ENCODE data around the gene DQX1. TPM values are rescaled to one million over a fixed set of nuclear protein-coding genes. Genes with fewer than 3 reads are reported as not detected.

The DQX1 gene
- total RNA-seq, 4 donors from 2014 or later: 2.7 to 12.8 (median 6.4) TPM

DNA sequence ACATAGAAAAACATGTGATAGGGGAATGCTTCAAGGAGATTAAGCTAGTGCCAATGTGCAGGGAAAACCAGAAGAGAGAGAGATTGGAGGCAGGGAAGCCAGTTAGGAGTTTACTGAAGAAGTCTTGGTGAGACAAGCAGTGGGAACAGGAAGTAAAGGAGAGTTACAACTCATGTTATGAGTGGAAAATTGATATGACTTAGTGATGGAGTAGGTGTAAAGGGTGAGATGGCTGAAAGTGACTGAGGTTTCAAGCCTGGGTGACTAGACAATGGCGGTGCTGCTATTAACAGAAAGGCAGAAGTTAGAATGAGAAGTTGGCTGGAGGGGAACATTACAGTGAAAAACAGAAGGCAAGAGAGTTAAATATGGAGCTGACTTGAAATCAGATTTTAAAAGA, 45.0 kb upstream of the DQX1 start:
- TF ChIP-seq POLR2AphosphoS5 (IDR thresholded peaks at IDR 0.05): no peak
- no peak for TF ChIP-seq POLR2A (IDR thresholded peaks at IDR 0.05)
- TF ChIP-seq, protein P1, sequence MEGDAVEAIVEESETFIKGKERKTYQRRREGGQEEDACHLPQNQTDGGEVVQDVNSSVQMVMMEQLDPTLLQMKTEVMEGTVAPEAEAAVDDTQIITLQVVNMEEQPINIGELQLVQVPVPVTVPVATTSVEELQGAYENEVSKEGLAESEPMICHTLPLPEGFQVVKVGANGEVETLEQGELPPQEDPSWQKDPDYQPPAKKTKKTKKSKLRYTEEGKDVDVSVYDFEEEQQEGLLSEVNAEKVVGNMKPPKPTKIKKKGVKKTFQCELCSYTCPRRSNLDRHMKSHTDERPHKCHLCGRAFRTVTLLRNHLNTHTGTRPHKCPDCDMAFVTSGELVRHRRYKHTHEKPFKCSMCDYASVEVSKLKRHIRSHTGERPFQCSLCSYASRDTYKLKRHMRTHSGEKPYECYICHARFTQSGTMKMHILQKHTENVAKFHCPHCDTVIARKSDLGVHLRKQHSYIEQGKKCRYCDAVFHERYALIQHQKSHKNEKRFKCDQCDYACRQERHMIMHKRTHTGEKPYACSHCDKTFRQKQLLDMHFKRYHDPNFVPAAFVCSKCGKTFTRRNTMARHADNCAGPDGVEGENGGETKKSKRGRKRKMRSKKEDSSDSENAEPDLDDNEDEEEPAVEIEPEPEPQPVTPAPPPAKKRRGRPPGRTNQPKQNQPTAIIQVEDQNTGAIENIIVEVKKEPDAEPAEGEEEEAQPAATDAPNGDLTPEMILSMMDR (IDR thresholded peaks at IDR 0.05): no peak
- TF ChIP-seq EP300 (IDR thresholded peaks at IDR 0.05): no peak
- Histone ChIP-seq H3K36me3 (no peaks in the 10 kb centered on the region), H3K27me3 (no peaks in the 10 kb centered on the region), H3K4me3 (no peak overlapping the region), H3K27ac (no peak overlapping the region), H3K9me3 (no peaks in the 10 kb centered on the region), H3K4me1 (peaks cover 7% of the 10 kb centered on the region)
- 84% methylated on average over 1 of the region's 1 CpG for WGBS
- DNase-seq (ENCODE audit: low spot score in 2 of 2): no peak

- Histone ChIP-seq H3K27me3 (no peaks in the 10 kb centered on the region), H3K4me3 (no peak overlapping the region), H3K27ac (no peak overlapping the region), H3K9me3 (no peaks in the 10 kb centered on the region), H3K4me1 (peaks cover 3% of the 10 kb centered on the region), H3K36me3 (no peaks in the 10 kb centered on the region)
- 28% methylated on average over 1 of the region's 1 CpG for WGBS
- TF ChIP-seq EP300 (IDR thresholded peaks at IDR 0.05): no peak
- TF ChIP-seq POLR2A (IDR thresholded peaks at IDR 0.05): no peak
- no peak for TF ChIP-seq POLR2AphosphoS5 (IDR thresholded peaks at IDR 0.05)
- TF ChIP-seq, protein P1 (IDR thresholded peaks at IDR 0.05): no peak
- DNase-seq (ENCODE audit: low spot score in 2 of 2): no peak
Measured at GRCh38 chr2:74569686-74570085, 43.7 kb upstream of the DQX1 start.

DNA sequence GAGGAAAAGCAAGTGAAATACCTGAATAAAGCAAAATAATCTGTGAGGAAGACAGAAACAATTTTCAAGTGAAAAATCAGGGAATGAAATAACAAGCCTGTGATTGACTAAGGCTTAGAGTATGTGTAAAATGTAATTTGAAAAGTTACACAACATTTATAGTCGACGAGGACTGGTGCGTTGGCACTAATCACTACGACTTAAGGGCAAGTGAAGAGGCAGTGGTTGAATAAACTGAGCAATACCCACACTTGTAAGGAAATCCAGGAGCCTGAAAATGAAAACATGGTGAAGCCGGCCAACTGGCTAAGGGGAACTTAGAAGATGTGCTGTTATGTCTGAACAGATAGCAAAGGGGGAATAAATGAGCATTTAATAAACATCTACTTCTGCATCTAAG, 41.9 kb upstream of the DQX1 start:
- no peaks in the 10 kb centered on the region for H3K9me3 ChIP-seq
- H3K4me1 ChIP-seq: peaks cover 3% of the 10 kb centered on the region
- no peaks in the 10 kb centered on the region for H3K27me3 ChIP-seq
- 51% methylated on average over 5 of the region's 5 CpGs for WGBS
- H3K36me3 ChIP-seq: no peaks in the 10 kb centered on the region
- TF ChIP-seq, protein P1 (IDR thresholded peaks at IDR 0.05): no peak
- TF ChIP-seq POLR2AphosphoS5 (IDR thresholded peaks at IDR 0.05): no peak
- no peak overlapping the region for H3K4me3 ChIP-seq
- H3K27ac ChIP-seq: no peak overlapping the region
- no peak for DNase-seq (ENCODE audit: low spot score in 2 of 2)

- no peaks in the 10 kb centered on the region for H3K9me3 ChIP-seq
- no peaks in the 10 kb centered on the region for H3K36me3 ChIP-seq
- no peak for DNase-seq (ENCODE audit: low spot score in 2 of 2)
- H3K4me3 ChIP-seq: no peak overlapping the region
- H3K4me1 ChIP-seq: peaks cover 3% of the 10 kb centered on the region
- H3K27me3 ChIP-seq: no peaks in the 10 kb centered on the region
- TF ChIP-seq POLR2A (IDR thresholded peaks at IDR 0.05): no peak
- TF ChIP-seq EP300 (IDR thresholded peaks at IDR 0.05): no peak
- no peak for TF ChIP-seq POLR2AphosphoS5 (IDR thresholded peaks at IDR 0.05)
- TF ChIP-seq, protein P1 (IDR thresholded peaks at IDR 0.05): no peak
- no peak overlapping the region for H3K27ac ChIP-seq
Measured at GRCh38 chr2:74566754-74567085, 40.7 kb upstream of the DQX1 start.

DNA sequence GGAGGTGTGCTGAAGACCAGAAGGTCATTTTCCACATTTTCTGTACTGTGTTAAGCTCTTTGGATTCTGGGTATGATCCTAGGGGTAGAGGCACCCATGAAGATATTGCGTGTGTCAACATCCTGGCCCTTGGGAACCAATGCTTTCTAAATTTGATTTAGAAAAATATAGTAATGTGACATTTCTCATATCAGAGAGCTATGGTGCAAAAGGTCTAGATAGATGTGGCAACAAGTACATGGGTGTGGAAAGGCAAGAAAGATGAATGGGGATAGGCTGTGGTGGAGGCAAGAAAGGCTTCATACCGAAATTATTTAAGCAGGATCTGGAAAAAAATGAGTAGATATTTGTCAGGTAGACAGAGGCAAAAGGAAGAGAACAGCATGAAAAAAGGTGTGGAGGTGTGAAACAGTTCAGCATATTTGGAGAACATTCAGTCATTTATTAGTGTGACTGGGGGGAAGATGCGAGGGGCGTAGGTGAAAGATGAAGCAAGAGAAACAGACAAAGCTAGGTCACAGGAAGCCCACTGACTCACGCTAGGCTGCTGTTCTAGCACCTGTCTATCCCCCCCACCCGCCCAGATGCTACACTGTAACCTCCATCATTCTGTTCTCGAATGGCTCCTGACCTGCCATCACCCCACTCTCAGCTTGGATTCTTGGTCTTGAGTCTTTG, 40.2 kb upstream of the DQX1 start:
- Histone ChIP-seq H3K27me3 (no peaks in the 10 kb centered on the region), H3K4me3 (no peak overlapping the region), H3K36me3 (no peaks in the 10 kb centered on the region), H3K4me1 (peaks cover 3% of the 10 kb centered on the region), H3K9me3 (no peaks in the 10 kb centered on the region), H3K27ac (no peak overlapping the region)
- DNase-seq (ENCODE audit: low spot score in 2 of 2): no peak
- WGBS: 73% methylated on average over 7 of the region's 7 CpGs
- TF ChIP-seq POLR2AphosphoS5 (IDR thresholded peaks at IDR 0.05) (no peak), EP300 (IDR thresholded peaks at IDR 0.05) (no peak), POLR2A (IDR thresholded peaks at IDR 0.05) (no peak)
- TF ChIP-seq, protein P1 (IDR thresholded peaks at IDR 0.05): no peak

Measured in suprapubic skin (tissue), 4 donors.